Measurements from ENCODE around the gene ULK4.

The ULK4 gene

DNA sequence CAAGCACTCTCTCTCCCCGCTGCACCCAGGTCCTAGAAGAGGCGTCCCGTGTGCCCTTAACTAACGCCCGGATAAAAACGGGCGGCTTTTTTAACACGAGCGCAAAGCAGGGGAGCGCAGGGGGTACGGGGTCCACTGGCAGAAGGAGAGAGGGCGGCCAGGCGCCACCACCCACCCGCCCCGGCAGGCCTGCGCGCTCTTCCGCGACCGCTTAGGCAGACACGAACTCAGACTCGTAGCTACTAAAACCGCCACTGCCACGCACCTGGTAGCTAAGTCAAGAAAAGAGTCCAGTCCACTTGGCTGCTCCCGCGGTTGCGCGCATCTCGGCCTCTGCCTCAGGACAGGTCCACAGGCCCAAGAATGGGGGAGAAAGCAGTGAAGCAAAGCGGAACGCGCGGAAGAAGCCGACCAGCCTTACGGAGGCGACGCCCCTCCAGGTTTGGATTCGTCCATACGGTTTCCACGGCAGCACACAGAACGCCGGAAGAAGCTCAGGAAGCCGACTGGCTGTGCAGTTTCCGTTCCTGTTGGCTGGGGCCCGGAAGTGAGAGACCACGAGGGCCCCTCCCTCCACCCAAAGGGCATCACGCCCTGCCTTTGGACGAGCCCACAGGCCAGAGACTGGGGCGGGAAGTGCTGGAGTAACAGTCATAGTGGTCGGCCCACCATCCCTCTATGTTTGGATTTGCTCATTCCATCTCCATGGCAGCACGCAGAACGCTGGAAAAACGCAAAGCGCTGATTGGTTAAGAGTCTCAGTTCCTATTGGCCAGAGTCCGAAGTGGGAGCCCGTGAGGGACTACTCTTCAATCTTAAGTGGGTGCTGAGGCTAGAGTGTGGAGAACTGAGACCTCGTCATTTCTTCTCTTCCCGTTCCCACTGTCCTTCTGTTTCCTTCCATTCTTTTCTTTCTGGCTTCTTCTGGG lies at the start of gene ULK4:
Gene ULK4, minus strand, starts transcription at position 353 of the 929 bp plus-strand sequence. CDS start 7,344 bp downstream, outside the sequence.
- H3K27me3 ChIP-seq (ENCODE audit: insufficient read depth, low read length): no peaks in the 10 kb centered on the region
- H3K9me3 ChIP-seq (ENCODE audit: low read length): no peaks in the 10 kb centered on the region
- H3K36me3 ChIP-seq (ENCODE audit: insufficient read depth, low read length): no peaks in the 10 kb centered on the region
- H3K4me1 ChIP-seq (ENCODE audit: insufficient read depth, low read length): peaks cover 9% of the 10 kb centered on the region
- peak within 1 kb of the TSS; percentile 87 for H3K4me3 ChIP-seq (ENCODE audit: low read length)
- H2AFZ ChIP-seq (ENCODE audit: low read depth, low read length): peak within 1 kb of the TSS; percentile 88

DNA sequence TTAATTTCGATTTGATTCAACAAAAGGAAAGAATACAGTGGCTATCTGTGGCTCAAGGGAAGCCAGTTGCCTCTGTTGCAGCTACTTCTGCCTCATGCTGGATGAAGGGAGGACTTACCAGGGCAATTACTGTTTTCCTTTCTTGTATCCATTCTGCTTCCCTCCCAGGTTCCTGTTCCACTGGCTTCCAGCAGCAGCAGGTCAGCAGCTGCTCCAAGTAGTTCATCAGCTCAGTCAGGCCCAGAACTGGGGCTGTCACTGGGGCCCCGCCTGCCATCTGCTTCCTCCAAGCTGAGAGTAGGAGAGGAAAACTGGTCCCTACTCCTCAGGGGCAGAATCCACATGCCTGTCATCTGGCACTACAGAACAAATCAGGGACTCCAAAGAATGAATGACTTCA lies 48.6 kb upstream of the ULK4 start:
- H3K36me3 ChIP-seq (ENCODE audit: insufficient read depth, low read length): no peaks in the 10 kb centered on the region
- no peak overlapping the region for H2AFZ ChIP-seq (ENCODE audit: low read depth, low read length)
- no peaks in the 10 kb centered on the region for H3K9me3 ChIP-seq (ENCODE audit: low read length)
- no peaks in the 10 kb centered on the region for H3K27me3 ChIP-seq (ENCODE audit: insufficient read depth, low read length)
- H3K4me3 ChIP-seq (ENCODE audit: low read length): no peak overlapping the region
- H3K4me1 ChIP-seq (ENCODE audit: insufficient read depth, low read length): peaks cover 13% of the 10 kb centered on the region

- Histone ChIP-seq H2AFZ (ENCODE audit: low read depth, low read length) (no peak overlapping the region), H3K4me3 (ENCODE audit: low read length) (no peak overlapping the region), H3K36me3 (ENCODE audit: insufficient read depth, low read length) (no peaks in the 10 kb centered on the region), H3K9me3 (ENCODE audit: low read length) (no peaks in the 10 kb centered on the region), H3K27me3 (ENCODE audit: insufficient read depth, low read length) (no peaks in the 10 kb centered on the region), H3K4me1 (ENCODE audit: insufficient read depth, low read length) (peaks cover 9% of the 10 kb centered on the region)
Observed at GRCh38 chr3:42009456-42009855, 47.6 kb upstream of the ULK4 start.

- no peak overlapping the region for H2AFZ ChIP-seq (ENCODE audit: low read depth, low read length)
- H3K27me3 ChIP-seq (ENCODE audit: insufficient read depth, low read length): no peaks in the 10 kb centered on the region
- no peaks in the 10 kb centered on the region for H3K36me3 ChIP-seq (ENCODE audit: insufficient read depth, low read length)
- H3K9me3 ChIP-seq (ENCODE audit: low read length): no peaks in the 10 kb centered on the region
- H3K4me1 ChIP-seq (ENCODE audit: insufficient read depth, low read length): peaks cover 5% of the 10 kb centered on the region
- no peak overlapping the region for H3K4me3 ChIP-seq (ENCODE audit: low read length)
Observed at GRCh38 chr3:42007785-42008184, 45.9 kb upstream of the ULK4 start.

GRCh38 chr3:42005401-42005800 lies 43.5 kb upstream of the ULK4 start:
- H2AFZ ChIP-seq (ENCODE audit: low read depth, low read length): no peak overlapping the region
- H3K4me3 ChIP-seq (ENCODE audit: low read length): no peak overlapping the region
- no peaks in the 10 kb centered on the region for H3K9me3 ChIP-seq (ENCODE audit: low read length)
- no peaks in the 10 kb centered on the region for H3K27me3 ChIP-seq (ENCODE audit: insufficient read depth, low read length)
- H3K36me3 ChIP-seq (ENCODE audit: insufficient read depth, low read length): no peaks in the 10 kb centered on the region
- H3K4me1 ChIP-seq (ENCODE audit: insufficient read depth, low read length): no peaks in the 10 kb centered on the region

DNA sequence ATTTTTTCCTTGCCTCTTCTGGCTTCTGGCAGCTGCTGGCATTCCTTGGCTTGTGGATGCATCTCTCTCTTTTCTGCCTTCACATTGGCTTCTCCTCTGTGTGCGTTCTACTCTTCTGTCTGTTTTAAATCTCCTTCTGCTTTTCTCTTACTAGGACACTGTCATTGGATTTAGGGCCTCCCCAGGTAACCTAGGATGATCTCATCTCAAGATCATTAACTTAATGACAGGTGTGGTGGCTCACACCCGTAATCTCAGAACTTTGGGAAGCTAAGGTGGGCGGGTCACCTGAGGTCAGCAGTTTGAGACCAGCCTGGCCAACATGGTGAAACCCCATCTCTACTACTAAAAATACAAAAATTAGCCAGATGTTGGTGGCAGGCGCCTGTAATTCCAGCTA lies 40.9 kb upstream of the ULK4 start:
- H2AFZ ChIP-seq (ENCODE audit: low read depth, low read length): no peak overlapping the region
- H3K4me3 ChIP-seq (ENCODE audit: low read length): no peak overlapping the region
- H3K9me3 ChIP-seq (ENCODE audit: low read length): no peaks in the 10 kb centered on the region
- no peaks in the 10 kb centered on the region for H3K36me3 ChIP-seq (ENCODE audit: insufficient read depth, low read length)
- H3K27me3 ChIP-seq (ENCODE audit: insufficient read depth, low read length): no peaks in the 10 kb centered on the region
- H3K4me1 ChIP-seq (ENCODE audit: insufficient read depth, low read length): no peaks in the 10 kb centered on the region

DNA sequence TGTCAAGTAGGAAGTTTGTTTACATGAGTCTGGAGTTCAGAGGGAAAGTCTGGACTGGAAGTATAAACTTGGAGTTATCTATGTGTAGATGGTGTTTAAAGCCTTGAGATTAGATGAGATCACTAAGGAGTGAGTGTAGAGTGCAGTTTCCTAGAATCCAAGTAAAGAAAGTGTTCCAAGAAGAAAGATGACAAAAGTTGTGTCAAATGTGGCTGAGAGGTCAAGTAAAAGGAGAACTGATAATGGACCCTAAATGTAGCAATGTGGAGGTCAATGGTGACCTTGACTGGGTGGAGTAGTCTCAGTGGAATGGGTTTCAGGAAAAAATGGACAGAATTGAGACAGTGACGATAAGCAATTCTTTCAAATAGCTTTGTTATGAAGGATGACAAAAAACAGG lies 39.9 kb upstream of the ULK4 start:
- no peaks in the 10 kb centered on the region for H3K36me3 ChIP-seq (ENCODE audit: insufficient read depth, low read length)
- H2AFZ ChIP-seq (ENCODE audit: low read depth, low read length): no peak overlapping the region
- no peaks in the 10 kb centered on the region for H3K4me1 ChIP-seq (ENCODE audit: insufficient read depth, low read length)
- no peaks in the 10 kb centered on the region for H3K27me3 ChIP-seq (ENCODE audit: insufficient read depth, low read length)
- H3K9me3 ChIP-seq (ENCODE audit: low read length): no peaks in the 10 kb centered on the region
- no peak overlapping the region for H3K4me3 ChIP-seq (ENCODE audit: low read length)

DNA sequence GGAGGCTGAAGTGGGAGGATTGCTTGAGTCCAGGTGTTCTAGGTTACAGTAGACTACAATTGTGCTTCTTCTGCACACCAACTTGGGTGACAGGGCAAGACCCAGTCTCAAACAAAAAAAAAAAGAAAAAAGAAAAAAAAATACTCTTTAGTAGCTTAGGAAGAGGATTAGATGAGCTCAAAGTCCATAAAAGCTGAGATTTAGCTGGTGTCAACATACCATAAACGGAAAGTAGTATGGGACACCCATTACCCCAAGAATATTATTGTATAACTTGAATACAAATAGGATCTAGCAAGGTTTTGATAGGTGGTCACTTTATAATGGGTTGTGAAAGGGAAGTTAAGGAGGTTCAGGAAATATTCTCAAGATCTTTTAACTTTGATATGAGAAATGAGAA lies 38.0 kb upstream of the ULK4 start:
- no peaks in the 10 kb centered on the region for H3K4me1 ChIP-seq (ENCODE audit: insufficient read depth, low read length)
- H3K4me3 ChIP-seq (ENCODE audit: low read length): no peak overlapping the region
- no peaks in the 10 kb centered on the region for H3K27me3 ChIP-seq (ENCODE audit: insufficient read depth, low read length)
- no peaks in the 10 kb centered on the region for H3K36me3 ChIP-seq (ENCODE audit: insufficient read depth, low read length)
- H3K9me3 ChIP-seq (ENCODE audit: low read length): no peaks in the 10 kb centered on the region
- no peak overlapping the region for H2AFZ ChIP-seq (ENCODE audit: low read depth, low read length)

GRCh38 chr3:41997702-41998550 lies 36.0 kb upstream of the ULK4 start:
- Histone ChIP-seq H3K4me1 (ENCODE audit: insufficient read depth, low read length) (no peaks in the 10 kb centered on the region), H3K4me3 (ENCODE audit: low read length) (no peak overlapping the region), H3K27me3 (ENCODE audit: insufficient read depth, low read length) (no peaks in the 10 kb centered on the region), H3K36me3 (ENCODE audit: insufficient read depth, low read length) (no peaks in the 10 kb centered on the region), H2AFZ (ENCODE audit: low read depth, low read length) (no peak overlapping the region), H3K9me3 (ENCODE audit: low read length) (no peaks in the 10 kb centered on the region)

DNA sequence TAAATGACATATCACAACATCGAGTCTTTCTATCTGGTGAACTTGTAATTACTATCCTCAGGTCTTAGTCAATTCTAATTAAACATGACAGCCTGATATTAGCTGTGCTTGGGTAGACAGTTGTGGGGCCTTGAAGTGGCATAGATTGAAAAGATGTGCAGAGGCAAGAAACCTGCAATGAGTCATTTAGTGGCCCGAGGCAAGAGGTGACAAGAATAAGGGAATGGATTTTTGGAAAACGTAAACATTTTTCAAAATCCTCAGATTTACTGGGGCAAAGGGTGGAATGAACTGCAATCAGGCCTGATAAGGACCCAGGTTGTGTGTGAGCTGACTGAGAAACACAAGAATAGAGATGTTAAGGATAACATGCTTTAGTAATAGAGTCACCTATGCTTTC lies 29.5 kb upstream of the ULK4 start:
- Histone ChIP-seq H3K4me1 (ENCODE audit: insufficient read depth, low read length) (no peaks in the 10 kb centered on the region), H3K4me3 (ENCODE audit: low read length) (no peak overlapping the region), H3K27me3 (ENCODE audit: insufficient read depth, low read length) (no peaks in the 10 kb centered on the region), H3K36me3 (ENCODE audit: insufficient read depth, low read length) (no peaks in the 10 kb centered on the region), H3K9me3 (ENCODE audit: low read length) (no peaks in the 10 kb centered on the region), H2AFZ (ENCODE audit: low read depth, low read length) (no peak overlapping the region)

DNA sequence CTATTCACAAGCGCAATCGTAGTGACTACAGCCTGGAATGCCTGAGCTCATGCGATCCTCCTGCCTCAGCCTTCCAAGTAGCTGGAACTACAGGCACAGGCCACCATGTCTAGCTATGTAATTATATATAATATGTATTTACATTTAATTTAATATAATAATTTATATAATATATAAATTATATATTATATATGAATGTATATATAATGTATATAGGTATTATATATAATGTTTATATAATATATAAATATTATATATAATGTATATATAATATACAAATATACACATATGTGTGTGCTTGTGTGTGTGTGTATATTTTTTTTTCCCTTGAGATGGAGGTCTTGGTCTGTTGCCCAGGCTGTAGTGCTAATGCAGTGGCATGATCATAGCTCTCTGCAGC lies 27.6 kb upstream of the ULK4 start:
- Histone ChIP-seq H3K4me3 (ENCODE audit: low read length) (no peak overlapping the region), H2AFZ (ENCODE audit: low read depth, low read length) (no peak overlapping the region), H3K4me1 (ENCODE audit: insufficient read depth, low read length) (no peaks in the 10 kb centered on the region), H3K9me3 (ENCODE audit: low read length) (no peaks in the 10 kb centered on the region), H3K27me3 (ENCODE audit: insufficient read depth, low read length) (no peaks in the 10 kb centered on the region), H3K36me3 (ENCODE audit: insufficient read depth, low read length) (no peaks in the 10 kb centered on the region)

- H3K9me3 ChIP-seq (ENCODE audit: low read length): no peaks in the 10 kb centered on the region
- H3K36me3 ChIP-seq (ENCODE audit: insufficient read depth, low read length): no peaks in the 10 kb centered on the region
- H3K4me1 ChIP-seq (ENCODE audit: insufficient read depth, low read length): no peaks in the 10 kb centered on the region
- H2AFZ ChIP-seq (ENCODE audit: low read depth, low read length): no peak overlapping the region
- H3K27me3 ChIP-seq (ENCODE audit: insufficient read depth, low read length): no peaks in the 10 kb centered on the region
- H3K4me3 ChIP-seq (ENCODE audit: low read length): no peak overlapping the region
Observed at GRCh38 chr3:41987627-41988026, 25.7 kb upstream of the ULK4 start.

- H3K36me3 ChIP-seq (ENCODE audit: insufficient read depth, low read length): no peaks in the 10 kb centered on the region
- no peaks in the 10 kb centered on the region for H3K9me3 ChIP-seq (ENCODE audit: low read length)
- no peak overlapping the region for H2AFZ ChIP-seq (ENCODE audit: low read depth, low read length)
- no peaks in the 10 kb centered on the region for H3K4me1 ChIP-seq (ENCODE audit: insufficient read depth, low read length)
- no peak overlapping the region for H3K4me3 ChIP-seq (ENCODE audit: low read length)
- H3K27me3 ChIP-seq (ENCODE audit: insufficient read depth, low read length): no peaks in the 10 kb centered on the region
Observed at GRCh38 chr3:41986561-41986960, 24.7 kb upstream of the ULK4 start.
